B cell (primary cell): ENCODE data around the gene TRIM25. TPM values are rescaled to one million over a fixed set of nuclear protein-coding genes. Genes with fewer than 3 reads are reported as not detected.

ENCODE experiments used
- ATAC-seq: fragments of 200-7000 bp; cut with Tn5 transposase; one replicate; pipeline ENCODE4 v1.10.0; 2021; ENCODE audit warnings: low read depth, mild to moderate bottlenecking, moderate number of reproducible peaks, moderate library complexity
- CTCF ChIA-PET: fragments of 350-600 bp; sonication (Branson Sonifier 250); formaldehyde crosslinking; loops from one replicate; lab custom pipeline; 2021; ENCODE audit warnings: antibody characterized with exemption, inconsistent platforms; lab: Charles Lee
- POLR2A ChIA-PET: fragments of 350-600 bp; sonication (Branson Sonifier 250); formaldehyde crosslinking; loops from one replicate; lab custom pipeline; 2021; ENCODE audit warnings: antibody characterized with exemption; lab: Charles Lee
- DNase-seq: peaks from one replicate; pipeline ENCODE4 v3.0.0; 2013
- H2AFZ ChIP-seq: 2 replicates; pipeline ENCODE4 v1.6.1; 2012; ENCODE audit warnings: mild to moderate bottlenecking, low read depth, low read length; ENCODE audit not compliant: insufficient read depth, poor library complexity, severe bottlenecking
- H3K27ac ChIP-seq, 2 donors: 1 replicate in 1 of 2; 2 replicates in 1 of 2; pipeline ENCODE4 v1.5.1; 2012 to 2013; ENCODE audit warnings: low read length in 2 of 2, mild to moderate bottlenecking in 2 of 2, moderate library complexity in 1 of 2
- H3K27me3 ChIP-seq, 4 experiments: fragments of 200-600 bp in 1 of 4; sonication (generic) in 1 of 4; replicated peaks in 1 of 4; 1 replicate in 2 of 4; 2 replicates in 2 of 4; pipeline versions ENCODE4 v1.6.1 to v1.7.0; 2013 to 2016; ENCODE audit warnings: low read length in 3 of 4, mild to moderate bottlenecking in 2 of 4, mixed read lengths in 1 of 4, moderate library complexity in 1 of 4; ENCODE audit not compliant: insufficient read depth in 4 of 4, control insufficient read depth in 3 of 4; ENCODE audit errors: control extremely low read depth in 1 of 4
- H3K36me3 ChIP-seq, 2 experiments: replicated peaks in 1 of 2; 1 replicate in 1 of 2; 2 replicates in 1 of 2; pipeline versions ENCODE4 v1.6.1 to v1.7.1; 2013; ENCODE audit warnings: low read length in 1 of 2; ENCODE audit not compliant: insufficient read depth in 2 of 2, control insufficient read depth in 1 of 2; ENCODE audit errors: control extremely low read depth in 1 of 2, extremely low read depth in 1 of 2
- H3K4me1 ChIP-seq, 2 donors: fragments of 200-600 bp in 1 of 2; sonication (generic) in 1 of 2; 1 replicate in 1 of 2; 2 replicates in 1 of 2; pipeline versions ENCODE4 v1.5.1 to v1.6.1; 2013 to 2017; ENCODE audit warnings: low read length in 2 of 2; ENCODE audit not compliant: control insufficient read depth in 2 of 2, insufficient read depth in 2 of 2
- H3K4me2 ChIP-seq: replicated peaks from 2 replicates; pipeline ENCODE3; 2012; ENCODE audit warnings: mild to moderate bottlenecking, low read depth, low read length; ENCODE audit not compliant: poor library complexity, severe bottlenecking
- H3K4me3 ChIP-seq, 5 experiments: fragments of 200-600 bp in 1 of 5; sonication (generic) in 1 of 5; 1 replicate in 3 of 5; 2 replicates in 2 of 5; pipeline versions ENCODE4 v1.5.1 to v1.7.0; 2011 to 2016; ENCODE audit warnings: low read length in 4 of 5, mild to moderate bottlenecking in 4 of 5, low read depth in 2 of 5, control low read depth in 1 of 5, moderate library complexity in 1 of 5; ENCODE audit not compliant: insufficient read depth in 1 of 5; ENCODE audit errors: control extremely low read depth in 1 of 5, extremely low read depth in 1 of 5
- H3K79me2 ChIP-seq: fragments of 200-600 bp; sonication (generic); one replicate; pipeline ENCODE4 v1.6.0; 2016; ENCODE audit warnings: low read length; ENCODE audit not compliant: control insufficient read depth, insufficient read depth
- H3K9ac ChIP-seq: fragments of 200-600 bp; sonication (generic); 2 replicates; pipeline ENCODE4 v1.6.1; 2017; ENCODE audit warnings: mild to moderate bottlenecking, low read length, moderate library complexity
- H3K9me3 ChIP-seq, 3 donors: one replicate each; pipeline versions ENCODE4 v1.6.1 to v1.7.1; 2013; ENCODE audit warnings: low read length in 2 of 3; ENCODE audit not compliant: control insufficient read depth in 2 of 3, insufficient read depth in 1 of 3; ENCODE audit errors: control extremely low read depth in 1 of 3
- H4K20me1 ChIP-seq: 2 replicates; pipeline ENCODE4 v1.6.0; 2012; ENCODE audit warnings: mild to moderate bottlenecking, low read length; ENCODE audit not compliant: insufficient read depth, control insufficient read depth, poor library complexity, severe bottlenecking
- H3K27ac Mint-ChIP-seq: one replicate; pipeline ENCODE4 v1.8.0; 2021; ENCODE audit warnings: mixed read lengths
- H3K27me3 Mint-ChIP-seq: one replicate; pipeline ENCODE4 v1.8.0; 2021; ENCODE audit warnings: mixed read lengths
- H3K4me1 Mint-ChIP-seq: one replicate; pipeline ENCODE4 v1.8.0; 2021; ENCODE audit warnings: mixed read lengths
- H3K4me3 Mint-ChIP-seq: one replicate; pipeline ENCODE4 v1.8.0; 2021; ENCODE audit warnings: mixed read lengths
- H3K9me3 Mint-ChIP-seq: one replicate; pipeline ENCODE4 v1.8.0; 2022; ENCODE audit warnings: mixed read lengths; ENCODE audit not compliant: insufficient read depth
- CTCF ChIP-seq: fragments of 200-600 bp; IDR thresholded peaks from one replicate; pipeline ENCODE4 v1.8.0; 2022; ENCODE audit warnings: antibody characterized with exemption, mild to moderate bottlenecking
- EZH2 ChIP-seq: IDR thresholded peaks from 2 replicates; pipeline ENCODE4 v1.6.1; 2012; ENCODE audit warnings: borderline replicate concordance, low read depth, mild to moderate bottlenecking, moderate library complexity, low read length; ENCODE audit not compliant: insufficient read depth, poor library complexity, severe bottlenecking
- whole genome bisulfite sequencing: methylation state at CpG from one replicate; pipeline ENCODE4 v1.1.5; 2013; ENCODE audit warnings: missing lambda C conversion rate; ENCODE audit not compliant: insufficient coverage; 5-methylcytosine and 5-hydroxymethylcytosine counted together
- intact Hi-C: fragments of 100-400 bp; cut with micrococcal nuclease; formaldehyde crosslinking; loops from one replicate; pipeline ENCODE4 v1.10.0; 2022
- polyA plus RNA-seq: library from polyadenylated mRNA; depleted of rRNA; stranded (reverse); fragments of >200 nt; gene quantifications from 2 replicates; pipeline ENCODE4 v1.2.3, GENCODE V29; 2012
- total RNA-seq, 2 donors: library from RNA; stranded (reverse); fragments of 120-200 nt in 1 of 2; gene quantifications; 1 replicate in 1 of 2; 2 replicates in 1 of 2; pipeline versions ENCODE4 v1.2.3 to v1.2.4, GENCODE V29; 2013 to 2022

The TRIM25 gene
- total and polyA plus RNA-seq, 2 donors (not counting 1 experiment from before 2014, with no cell fraction given): 38.5 to 92.4 TPM

GRCh38 chr17:56883616-56884015 is 30.2 kb downstream of the TRIM25 start:
- Mint-ChIP-seq H3K4me1 (peaks cover 2% of the 10 kb centered on the region), H3K27ac (no peak overlapping the region), H3K27me3 (no peaks in the 10 kb centered on the region), H3K9me3 (peaks cover 5% of the 10 kb centered on the region), H3K4me3 (no peak overlapping the region)
- CTCF ChIA-PET: no interaction called here
- Histone ChIP-seq H3K9ac (no peak overlapping the region), H3K27me3 (no peaks in the 10 kb centered on the region), H2AFZ (no peak overlapping the region), H3K4me3 (no peak overlapping the region), H3K4me2 (no peak overlapping the region), H3K27ac (no peak overlapping the region), H3K9me3 (peaks cover 0 to 13% (median 13%) of the 10 kb centered on the region in 3 donors), H3K4me1 (peaks cover 0 to 3% of the 10 kb centered on the region in 2 donors), H3K79me2 (no peaks in the 10 kb centered on the region), H3K36me3 (peaks cover 3 to 25% of the 10 kb centered on the region in 2 experiments), H4K20me1 (no peaks in the 10 kb centered on the region)
- intact Hi-C loops: no loop called here
- no CpG with 5 or more reads among the region's 1 CpG for WGBS
- DNase-seq: no peak
- no peak for ATAC-seq
- TF ChIP-seq CTCF (no peak), EZH2 (no peak)
- POLR2A ChIA-PET: no interaction called here

GRCh38 chr17:56881685-56882295 is 32.1 kb downstream of the TRIM25 start:
- ChIA-PET POLR2A (interaction anchor here (0.6 kb wide), 1 partner anchor 32 kb away, joined by 9 read pairs; the partner anchor contains the start of gene TRIM25), CTCF (interaction anchor here (1.0 kb wide), 1 partner anchor 58 kb away, joined by 3 read pairs; no protein-coding TSS in a partner anchor)
- no peak overlapping the region for H3K4me3 Mint-ChIP-seq
- H3K36me3 ChIP-seq: peaks cover 0 to 7% of the 10 kb centered on the region in 2 experiments
- H3K27ac ChIP-seq: no peak overlapping the region
- no peak overlapping the region for H3K27ac Mint-ChIP-seq
- no peaks in the 10 kb centered on the region for H3K27me3 ChIP-seq
- H3K4me1 ChIP-seq: peaks cover 0 to 3% of the 10 kb centered on the region in 2 donors
- ATAC-seq (no peak), DNase-seq (no peak)
- no peak overlapping the region for H3K4me2 ChIP-seq
- H3K9me3 ChIP-seq: no peaks in the 10 kb centered on the region
- no peaks in the 10 kb centered on the region for H4K20me1 ChIP-seq
- intact Hi-C loops: no loop called here
- no peaks in the 10 kb centered on the region for H3K79me2 ChIP-seq
- no peak for TF ChIP-seq EZH2
- TF ChIP-seq CTCF: no peak
- H3K9ac ChIP-seq: no peak overlapping the region
- peaks cover 4% of the 10 kb centered on the region for H3K4me1 Mint-ChIP-seq
- no peaks in the 10 kb centered on the region for H3K9me3 Mint-ChIP-seq
- no peak overlapping the region for H2AFZ ChIP-seq
- no peaks in the 10 kb centered on the region for H3K27me3 Mint-ChIP-seq
- WGBS: 100% methylated on average over 1 of the region's 3 CpGs
- H3K4me3 ChIP-seq: no peak overlapping the region
